Vagina (tissue), 2 donors: ENCODE data around the gene KRTAP15-1. TPM values are rescaled to one million over a fixed set of nuclear protein-coding genes. Genes with fewer than 3 reads are reported as not detected.

ENCODE experiments used
- DNase-seq, 2 donors: peaks; one replicate each; pipeline ENCODE4 v3.0.0-alpha.2; 2017; ENCODE audit errors: extremely low spot score in 2 of 2
- H3K27ac ChIP-seq: fragments of 200-600 bp; sonication (generic); one replicate; pipeline ENCODE4 v1.5.1; 2019
- H3K27me3 ChIP-seq: fragments of 200-600 bp; sonication (generic); one replicate; pipeline ENCODE4 v1.5.1; 2019
- H3K36me3 ChIP-seq, 2 donors: fragments of 200-600 bp; sonication (generic); one replicate each; pipeline ENCODE4 v1.5.1; 2017 to 2019
- H3K4me1 ChIP-seq: fragments of 200-600 bp; sonication (generic); one replicate; pipeline ENCODE4 v1.5.1; 2019
- H3K4me3 ChIP-seq, 2 donors: fragments of 200-600 bp; sonication (generic); 1 replicate in 1 of 2; 2 replicates in 1 of 2; pipeline ENCODE4 v1.5.1; 2016 to 2019
- H3K9me3 ChIP-seq: fragments of 200-600 bp; sonication (generic); one replicate; pipeline ENCODE4 v1.5.1; 2019
- CTCF ChIP-seq, 3 experiments: fragments of 450-650 bp in 2 of 3; fragments of 200-600 bp in 1 of 3; sonication (generic) in 1 of 3; IDR thresholded peaks; one replicate each; pipeline ENCODE4 v1.5.1; 2017 to 2019; ENCODE audit warnings: antibody characterized with exemption in 3 of 3, mild to moderate bottlenecking in 2 of 3, moderate library complexity in 2 of 3
- POLR2A ChIP-seq, 2 donors: fragments of 450-650 bp; IDR thresholded peaks; one replicate each; pipeline ENCODE4 v1.6.1; 2017; ENCODE audit warnings: antibody characterized with exemption in 2 of 2, mild to moderate bottlenecking in 2 of 2, moderate library complexity in 2 of 2
- POLR2AphosphoS5 ChIP-seq, 2 donors: sonication (generic); formaldehyde crosslinking; IDR thresholded peaks; one replicate each; pipeline ENCODE4 v1.9.0; 2017; ENCODE audit warnings: antibody characterized with exemption in 2 of 2, mild to moderate bottlenecking in 2 of 2, low read depth in 1 of 2; ENCODE audit not compliant: insufficient read depth in 1 of 2
- intact Hi-C: fragments of 100-400 bp; cut with DNase I; formaldehyde crosslinking; loops from one replicate; pipeline ENCODE4 v1.15.1; 2023
- total RNA-seq: library from RNA; depleted of rRNA; stranded (reverse); fragments of >200 nt; gene quantifications from one replicate; pipeline ENCODE4 v1.2.3, GENCODE V29; 2016

Gene KRTAP15-1
- total RNA-seq, 1 donor from 2014 or later: not detected

DNA sequence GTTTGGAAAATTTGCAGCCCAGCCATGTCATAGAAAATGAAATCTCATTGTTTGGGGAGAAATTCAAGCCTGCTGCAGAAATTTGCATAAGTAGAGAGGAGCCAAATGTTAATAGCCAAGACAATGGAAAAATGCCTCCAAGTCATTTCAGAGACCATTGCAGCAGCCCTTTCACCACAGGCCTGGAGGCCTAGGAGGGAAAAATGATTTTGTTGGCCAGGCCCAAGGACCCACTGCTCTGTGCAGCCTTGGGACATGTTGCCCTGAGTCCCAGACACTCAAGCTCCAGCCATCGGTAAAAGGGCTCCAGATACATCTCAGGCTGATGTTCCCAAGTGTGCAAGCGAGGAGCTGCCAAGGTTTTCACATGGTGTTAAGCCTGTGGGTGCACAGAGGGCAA, 46.1 kb downstream of the KRTAP15-1 start:
- H3K27ac ChIP-seq: no peak overlapping the region
- no peaks in the 10 kb centered on the region for H3K4me1 ChIP-seq
- TF ChIP-seq CTCF (IDR thresholded peaks at IDR 0.05) (no peak), POLR2AphosphoS5 (IDR thresholded peaks at IDR 0.05; ENCODE audit: insufficient read depth in 1 of 2, low read depth in 1 of 2) (no peak), POLR2A (IDR thresholded peaks at IDR 0.05) (no peak)
- no peaks in the 10 kb centered on the region for H3K9me3 ChIP-seq
- no peaks in the 10 kb centered on the region for H3K27me3 ChIP-seq
- H3K36me3 ChIP-seq: no peaks in the 10 kb centered on the region
- H3K4me3 ChIP-seq: no peak overlapping the region
- intact Hi-C loops: no loop called here
- no peak for DNase-seq

- TF ChIP-seq CTCF (IDR thresholded peaks at IDR 0.05) (no peak), POLR2A (IDR thresholded peaks at IDR 0.05) (no peak), POLR2AphosphoS5 (IDR thresholded peaks at IDR 0.05; ENCODE audit: insufficient read depth in 1 of 2, low read depth in 1 of 2) (no peak)
- Histone ChIP-seq H3K4me3 (no peak within 1 kb of the TSS), H3K36me3 (no peaks in the 10 kb centered on the region), H3K27ac (no peak within 1 kb of the TSS), H3K27me3 (no peaks in the 10 kb centered on the region), H3K4me1 (no peaks in the 10 kb centered on the region), H3K9me3 (no peaks in the 10 kb centered on the region)
- intact Hi-C loops: no loop called here
- DNase-seq: no peak
Observed at GRCh38 chr21:30487336-30487735, 47.3 kb downstream of the KRTAP15-1 start, which contains the start of gene KRTAP19-2. Gene KRTAP19-2 (minus strand): TSS chr21:30487436. CDS start chr21:30487348, 88 bp downstream.

Other genes starting within 250 kb of the KRTAP15-1 start
- gene CLDN8, start 224.2 kb upstream of the KRTAP15-1 start, total RNA-seq: 8.8 TPM
- not detected for gene KRTAP24-1, start 157.3 kb upstream of the KRTAP15-1 start, total RNA-seq
- gene KRTAP25-1, start 150.8 kb upstream of the KRTAP15-1 start, total RNA-seq: not detected
- not detected for gene KRTAP26-1, start 120.0 kb upstream of the KRTAP15-1 start, total RNA-seq
- not detected for gene KRTAP27-1, start 102.6 kb upstream of the KRTAP15-1 start, total RNA-seq
- not detected for gene KRTAP23-1, start 91.7 kb upstream of the KRTAP15-1 start, total RNA-seq
- not detected for gene KRTAP13-2, start 68.0 kb upstream of the KRTAP15-1 start, total RNA-seq
- not detected for gene KRTAP13-1, start 44.2 kb upstream of the KRTAP15-1 start, total RNA-seq
- gene KRTAP13-3, start 14.3 kb upstream of the KRTAP15-1 start, total RNA-seq: not detected
- not detected for gene KRTAP13-4, start 10.1 kb upstream of the KRTAP15-1 start, total RNA-seq
- gene KRTAP19-1, start 40.1 kb downstream of the KRTAP15-1 start, total RNA-seq: not detected
- gene KRTAP19-2, start 47.2 kb downstream of the KRTAP15-1 start, total RNA-seq: not detected
- gene KRTAP19-3, start 51.7 kb downstream of the KRTAP15-1 start, total RNA-seq: not detected
- not detected for gene KRTAP19-4, start 56.9 kb downstream of the KRTAP15-1 start, total RNA-seq
- not detected for gene KRTAP19-5, start 61.9 kb downstream of the KRTAP15-1 start, total RNA-seq
- not detected for gene KRTAP19-6, start 101.6 kb downstream of the KRTAP15-1 start, total RNA-seq
- not detected for gene KRTAP19-7, start 121.0 kb downstream of the KRTAP15-1 start, total RNA-seq
- not detected for gene KRTAP22-2, start 150.1 kb downstream of the KRTAP15-1 start, total RNA-seq
- gene KRTAP6-3, start 152.2 kb downstream of the KRTAP15-1 start, total RNA-seq: not detected
- gene KRTAP6-2, start 158.6 kb downstream of the KRTAP15-1 start, total RNA-seq: not detected
- gene KRTAP22-1, start 160.8 kb downstream of the KRTAP15-1 start, total RNA-seq: not detected
- not detected for gene KRTAP6-1, start 173.7 kb downstream of the KRTAP15-1 start, total RNA-seq
- not detected for gene KRTAP20-1, start 176.2 kb downstream of the KRTAP15-1 start, total RNA-seq
- gene KRTAP20-4, start 180.4 kb downstream of the KRTAP15-1 start, total RNA-seq: not detected
- not detected for gene KRTAP20-2, start 194.9 kb downstream of the KRTAP15-1 start, total RNA-seq
- not detected for gene KRTAP20-3, start 202.6 kb downstream of the KRTAP15-1 start, total RNA-seq